Keratinocyte (primary cell): Measurements from ENCODE around the gene ZMYND8. TPM values are rescaled to one million over a fixed set of nuclear protein-coding genes. Genes with fewer than 3 reads are reported as not detected.

ENCODE experiments used
- DNase-seq: peaks from one replicate; pipeline ENCODE4 v3.0.0-alpha.2; 2011; ENCODE audit warnings: low read depth, missing footprints, low spot score
- FAIRE-seq: peaks from 2 replicates; lab custom pipeline; 2011; peaks lifted over from hg19 to GRCh38; lab: Jason Lieb, UNC
- H2AFZ ChIP-seq: 2 replicates; pipeline ENCODE4 v1.6.0; 2012; ENCODE audit warnings: low read length, control low read depth, inconsistent platforms; ENCODE audit not compliant: control insufficient read depth
- H3K27ac ChIP-seq: 2 replicates; pipeline ENCODE4 v1.5.1; 2011; ENCODE audit warnings: low read length; ENCODE audit not compliant: control insufficient read depth, insufficient read depth
- H3K27me3 ChIP-seq: 3 replicates; pipeline ENCODE4 v1.6.0; 2011; ENCODE audit warnings: low read length; ENCODE audit not compliant: control insufficient read depth, insufficient read depth; ENCODE audit errors: extremely low read depth
- H3K36me3 ChIP-seq, 2 experiments: 2 replicates in 1 of 2; 3 replicates in 1 of 2; pipeline ENCODE4 v1.5.1; 2011; ENCODE audit warnings: low read length in 2 of 2, mild to moderate bottlenecking in 1 of 2; ENCODE audit not compliant: control insufficient read depth in 2 of 2, insufficient read depth in 2 of 2; ENCODE audit errors: extremely low read depth in 1 of 2
- H3K4me1 ChIP-seq: 3 replicates; pipeline ENCODE4 v1.5.1; 2011; ENCODE audit warnings: low read length; ENCODE audit not compliant: control insufficient read depth, insufficient read depth; ENCODE audit errors: extremely low read depth
- H3K4me2 ChIP-seq: 3 replicates; pipeline ENCODE4 v1.6.0; 2011; ENCODE audit warnings: low read depth, low read length; ENCODE audit not compliant: control insufficient read depth, insufficient read depth; ENCODE audit errors: extremely low read depth
- H3K4me3 ChIP-seq, 3 experiments: fragments of 200-600 bp in 1 of 3; sonication (generic) in 1 of 3; 2 replicates in 2 of 3; 3 replicates in 1 of 3; pipeline ENCODE4 v1.5.1; 2011 to 2016; ENCODE audit warnings: low read length in 3 of 3, mild to moderate bottlenecking in 3 of 3, control low read depth in 2 of 3, inconsistent platforms in 1 of 3, low read depth in 1 of 3, mixed read lengths in 1 of 3, mixed run types in 1 of 3, moderate library complexity in 1 of 3; ENCODE audit not compliant: control insufficient read depth in 2 of 3, insufficient read depth in 2 of 3; ENCODE audit errors: extremely low read depth in 1 of 3
- H3K79me2 ChIP-seq: 2 replicates; pipeline ENCODE4 v1.6.0; 2012; ENCODE audit warnings: low read length; ENCODE audit not compliant: control insufficient read depth, insufficient read depth
- H3K9ac ChIP-seq: 3 replicates; pipeline ENCODE4 v1.6.0; 2011; ENCODE audit warnings: low read length; ENCODE audit not compliant: control insufficient read depth, insufficient read depth; ENCODE audit errors: extremely low read depth
- H3K9me1 ChIP-seq: 3 replicates; pipeline ENCODE4 v1.6.0; 2011; ENCODE audit warnings: low read length; ENCODE audit not compliant: control insufficient read depth, insufficient read depth; ENCODE audit errors: extremely low read depth
- H3K9me3 ChIP-seq: 2 replicates; pipeline ENCODE4 v1.5.1; 2012; ENCODE audit warnings: low read depth, low read length; ENCODE audit not compliant: control insufficient read depth
- H4K20me1 ChIP-seq: 3 replicates; pipeline ENCODE4 v1.6.0; 2011; ENCODE audit warnings: low read length; ENCODE audit not compliant: control insufficient read depth, insufficient read depth; ENCODE audit errors: extremely low read depth
- EZH2 ChIP-seq: IDR thresholded peaks from one replicate; pipeline ENCODE4 v1.6.1; 2012; ENCODE audit warnings: inconsistent platforms, mild to moderate bottlenecking, low read length, moderate library complexity
- dilution Hi-C: fragments of 300-500 bp; cut with MboI; formaldehyde crosslinking; loops from one replicate; pipeline ENCODE4 v1.7.0; 2020; ENCODE audit warnings: low sequenced_read_pairs; ENCODE audit not compliant: extremely low pct_ligation_motif_present
- polyA plus RNA-seq, 5 experiments: library from polyadenylated mRNA; depleted of rRNA in 3 of 5; stranded (reverse) in 3 of 5; stranded (forward) in 1 of 5; unstranded in 1 of 5; fragments of >200 nt; gene quantifications; 1 replicate in 1 of 5; 2 replicates in 3 of 5; 3 replicates in 1 of 5; pipeline versions ENCODE4 v1.2.1 to v1.2.3, GENCODE V29; 2011 to 2012; ENCODE audit warnings: missing spikeins in 2 of 5, low read depth in 1 of 5, low replicate concordance in 1 of 5
- TF ChIP-seq, protein P1 (sequence below), 3 experiments: IDR thresholded peaks in 1 of 3; conservative IDR thresholded peaks in 1 of 3; optimal IDR thresholded peaks in 1 of 3; 2 replicates in 2 of 3; 3 replicates in 1 of 3; pipeline versions ENCODE3 to v1.5.1; 2011; ENCODE audit warnings: low read length in 3 of 3, mild to moderate bottlenecking in 3 of 3, moderate library complexity in 2 of 3, control low read depth in 1 of 3, inconsistent platforms in 1 of 3; ENCODE audit not compliant: insufficient read depth in 2 of 3; ENCODE audit errors: extremely low read depth in 1 of 3

ZMYND8 gene
- polyA plus RNA-seq, 1 donor (not counting 4 experiments of a cell fraction or from before 2014, with no cell fraction given): 39.8 TPM

DNA sequence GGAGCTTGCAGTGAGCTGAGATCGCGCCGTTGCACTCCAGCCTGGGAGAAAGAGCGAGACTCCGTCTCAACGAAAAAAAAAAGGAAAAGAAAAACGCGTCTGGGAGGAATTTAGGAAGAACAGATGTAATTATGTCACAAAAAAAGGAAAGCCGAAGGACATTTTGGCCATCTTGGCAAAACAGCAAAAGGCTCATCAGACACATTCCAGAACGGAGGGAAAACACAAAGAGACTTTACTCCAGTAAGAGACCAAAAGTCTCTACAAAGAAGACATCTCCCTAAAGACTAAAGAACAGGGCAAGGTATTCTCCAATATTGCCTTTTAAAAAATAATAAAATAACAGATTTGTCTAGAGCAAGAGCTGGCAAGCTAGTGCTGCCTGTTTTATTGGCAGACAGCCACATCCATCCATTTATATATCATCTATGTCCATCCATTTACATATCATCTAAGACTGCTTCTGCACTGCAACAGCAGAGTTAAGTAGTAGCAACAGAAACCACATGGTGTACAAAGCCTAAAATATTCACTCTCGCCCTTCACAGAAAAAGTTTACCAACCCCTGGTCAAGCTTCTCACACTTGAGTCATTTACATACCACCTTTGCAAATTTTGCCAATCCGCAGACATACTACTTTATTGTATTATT is 133.9 kb downstream of the ZMYND8 start:
- Histone ChIP-seq H3K9me3 (no peaks in the 10 kb centered on the region), H3K4me2 (no peak overlapping the region), H3K79me2 (peaks cover 8% of the 10 kb centered on the region), H3K9me1 (no peaks in the 10 kb centered on the region), H4K20me1 (no peaks in the 10 kb centered on the region), H2AFZ (no peak overlapping the region), H3K36me3 (peaks cover 38 to 50% of the 10 kb centered on the region in 2 experiments), H3K9ac (no peak overlapping the region), H3K27ac (no peak overlapping the region), H3K27me3 (no peaks in the 10 kb centered on the region), H3K4me1 (no peaks in the 10 kb centered on the region), H3K4me3 (no peak overlapping the region)
- FAIRE-seq (no peak), DNase-seq (no peak)
- TF ChIP-seq, protein P1, sequence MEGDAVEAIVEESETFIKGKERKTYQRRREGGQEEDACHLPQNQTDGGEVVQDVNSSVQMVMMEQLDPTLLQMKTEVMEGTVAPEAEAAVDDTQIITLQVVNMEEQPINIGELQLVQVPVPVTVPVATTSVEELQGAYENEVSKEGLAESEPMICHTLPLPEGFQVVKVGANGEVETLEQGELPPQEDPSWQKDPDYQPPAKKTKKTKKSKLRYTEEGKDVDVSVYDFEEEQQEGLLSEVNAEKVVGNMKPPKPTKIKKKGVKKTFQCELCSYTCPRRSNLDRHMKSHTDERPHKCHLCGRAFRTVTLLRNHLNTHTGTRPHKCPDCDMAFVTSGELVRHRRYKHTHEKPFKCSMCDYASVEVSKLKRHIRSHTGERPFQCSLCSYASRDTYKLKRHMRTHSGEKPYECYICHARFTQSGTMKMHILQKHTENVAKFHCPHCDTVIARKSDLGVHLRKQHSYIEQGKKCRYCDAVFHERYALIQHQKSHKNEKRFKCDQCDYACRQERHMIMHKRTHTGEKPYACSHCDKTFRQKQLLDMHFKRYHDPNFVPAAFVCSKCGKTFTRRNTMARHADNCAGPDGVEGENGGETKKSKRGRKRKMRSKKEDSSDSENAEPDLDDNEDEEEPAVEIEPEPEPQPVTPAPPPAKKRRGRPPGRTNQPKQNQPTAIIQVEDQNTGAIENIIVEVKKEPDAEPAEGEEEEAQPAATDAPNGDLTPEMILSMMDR (optimal IDR thresholded peaks at IDR 0.05 in 1 of 3, IDR thresholded peaks at IDR 0.05 in 1 of 3, conservative IDR thresholded peaks at IDR 0.05 in 1 of 3; ENCODE audit: extremely low read depth in 1 of 3, insufficient read depth in 2 of 3, low read length in 3 of 3): no peak
- no peak for TF ChIP-seq EZH2
- dilution Hi-C loops: no loop called here

DNA sequence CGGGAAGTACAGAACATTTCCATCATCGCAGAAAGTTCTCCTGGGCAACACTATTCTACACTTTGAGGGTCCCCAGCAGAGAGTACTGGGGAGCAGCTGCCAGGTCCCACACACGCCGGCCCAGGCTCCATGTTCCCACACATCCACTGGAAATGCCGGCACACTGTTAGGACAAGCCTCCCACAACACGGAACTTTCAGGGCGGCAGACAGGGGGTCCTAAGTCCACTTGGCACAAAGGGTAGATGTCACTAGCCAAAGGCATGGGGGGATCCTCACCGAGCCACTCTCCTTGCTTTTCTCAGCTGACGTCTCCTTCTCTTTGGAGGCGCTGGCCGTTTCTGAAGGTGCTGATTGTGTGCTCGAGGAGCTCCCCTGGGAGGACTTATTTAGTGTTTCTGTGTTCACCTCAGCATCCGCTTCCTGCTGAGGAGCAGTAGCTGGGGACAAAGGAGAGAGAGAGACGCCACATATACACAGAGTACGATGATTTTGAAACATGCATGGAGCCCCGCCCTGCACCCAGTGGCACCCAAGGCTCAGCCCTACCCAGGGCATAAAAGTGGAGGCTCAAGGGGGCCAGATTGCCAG is 135.4 kb downstream of the ZMYND8 start:
- no peaks in the 10 kb centered on the region for H3K9me3 ChIP-seq
- TF ChIP-seq EZH2: no peak
- TF ChIP-seq, protein P1 (optimal IDR thresholded peaks at IDR 0.05 in 1 of 3, IDR thresholded peaks at IDR 0.05 in 1 of 3, conservative IDR thresholded peaks at IDR 0.05 in 1 of 3; ENCODE audit: extremely low read depth in 1 of 3, insufficient read depth in 2 of 3, low read length in 3 of 3): no peak
- no peak for FAIRE-seq
- no peak overlapping the region for H3K27ac ChIP-seq
- dilution Hi-C loops: no loop called here
- H2AFZ ChIP-seq: no peak overlapping the region
- DNase-seq: no peak
- H3K79me2 ChIP-seq: peaks cover 8% of the 10 kb centered on the region
- H3K36me3 ChIP-seq: peaks cover 37 to 42% of the 10 kb centered on the region in 2 experiments
- H3K4me1 ChIP-seq: no peaks in the 10 kb centered on the region
- no peaks in the 10 kb centered on the region for H3K9me1 ChIP-seq
- no peaks in the 10 kb centered on the region for H4K20me1 ChIP-seq
- H3K4me3 ChIP-seq: no peak overlapping the region
- H3K4me2 ChIP-seq: no peak overlapping the region
- H3K9ac ChIP-seq: no peak overlapping the region
- H3K27me3 ChIP-seq: no peaks in the 10 kb centered on the region
